ENCODE measurements around the gene SEC16A.
A peak's percentile ranks its signal among the peaks of the same experiment; 100 is the strongest.

SEC16A gene

GRCh38 chr9:136401173-136401922 lies 81.5 kb downstream of the SEC16A start:
- no peak for DNase-seq (ENCODE audit: low read depth, low spot score)

DNA sequence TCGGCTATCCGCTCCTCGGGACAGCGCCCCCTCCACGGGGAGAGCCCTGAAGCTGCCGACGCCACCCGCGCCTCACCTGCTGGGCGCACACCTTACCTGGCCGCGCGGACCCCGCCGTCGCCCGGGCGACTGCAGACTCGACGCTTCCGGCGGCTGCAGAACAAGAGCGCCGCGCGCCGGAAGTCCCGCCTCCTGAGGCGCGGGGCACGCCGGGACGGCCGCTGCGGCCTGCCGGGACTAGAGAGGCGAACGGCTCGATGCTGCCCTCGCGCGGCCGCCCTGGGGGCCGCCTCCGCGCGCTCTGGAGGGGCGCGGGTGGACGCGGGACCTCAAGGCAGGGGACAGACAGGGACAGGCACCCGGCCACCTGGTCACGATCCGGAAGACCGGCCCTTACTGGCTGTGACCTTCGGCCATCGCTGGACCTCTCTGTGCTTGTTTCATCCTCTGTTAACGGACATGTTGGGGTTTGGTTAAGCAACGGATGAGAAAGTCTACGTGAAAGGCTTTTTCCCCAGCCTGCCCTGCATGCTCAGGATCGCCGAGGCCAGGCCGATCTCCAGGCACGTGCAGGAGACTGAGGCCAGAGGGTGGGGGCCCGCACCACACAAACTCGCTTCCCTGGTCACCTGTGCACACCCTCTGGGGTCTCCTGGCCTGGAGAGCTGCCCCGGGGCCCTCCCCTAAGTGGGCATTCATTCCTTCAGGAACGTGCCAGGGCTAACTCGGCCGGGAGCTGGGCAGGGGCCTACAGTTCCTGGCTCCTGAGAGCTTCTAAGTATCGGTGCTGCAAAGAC lies 82.6 kb downstream of the SEC16A start, which contains the start of gene SNAPC4:
Gene SNAPC4, minus strand, starts transcription at position 133 of the 797 bp plus-strand sequence. CDS start 1,742 bp downstream, outside the sequence.
- peak; percentile 97 for DNase-seq (ENCODE audit: low read depth, low spot score)

DNA sequence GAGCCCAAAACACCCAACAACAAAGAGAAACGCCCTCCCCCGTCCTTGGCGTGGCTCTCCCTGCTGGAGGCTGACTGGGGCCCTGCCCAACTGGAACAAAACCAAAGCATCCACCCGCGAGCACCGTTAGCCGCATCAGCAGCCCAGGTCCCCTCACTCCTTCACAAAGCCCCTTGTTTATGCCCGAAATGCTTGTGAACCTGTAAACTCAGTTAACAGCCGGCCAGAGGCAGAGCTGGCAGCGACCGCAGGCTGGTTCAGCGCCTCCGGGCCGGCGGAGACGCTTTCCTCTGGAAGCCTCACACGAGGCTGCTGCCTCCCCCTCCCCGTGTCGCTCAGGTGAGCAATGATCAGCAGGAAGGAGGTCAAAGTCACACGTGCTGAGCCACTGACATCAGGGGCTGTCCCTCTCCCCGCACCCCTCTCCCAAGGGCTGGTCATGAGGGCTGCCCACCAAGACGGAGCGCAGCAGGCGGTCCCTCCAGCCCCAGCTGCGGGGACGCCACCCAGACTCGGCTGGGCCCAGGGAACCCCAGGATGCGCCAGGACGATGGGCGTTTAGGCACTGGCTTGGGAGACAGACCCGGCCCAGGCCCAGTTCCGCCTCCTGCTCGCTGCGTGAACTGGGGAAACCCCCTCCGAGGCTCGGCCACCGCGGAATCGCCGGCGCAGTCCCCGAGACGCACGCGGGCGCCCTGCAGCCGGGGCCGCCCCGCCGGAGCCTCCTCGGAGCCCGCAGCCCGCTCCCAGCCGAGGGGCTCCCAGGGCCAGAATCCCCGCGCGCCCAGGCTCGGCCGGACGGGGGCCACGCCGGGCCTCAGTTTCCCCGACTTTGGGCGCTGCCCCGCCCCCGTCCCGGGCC lies 83.4 kb downstream of the SEC16A start:
- peak; percentile 52 for DNase-seq (ENCODE audit: low read depth, low spot score)

DNA sequence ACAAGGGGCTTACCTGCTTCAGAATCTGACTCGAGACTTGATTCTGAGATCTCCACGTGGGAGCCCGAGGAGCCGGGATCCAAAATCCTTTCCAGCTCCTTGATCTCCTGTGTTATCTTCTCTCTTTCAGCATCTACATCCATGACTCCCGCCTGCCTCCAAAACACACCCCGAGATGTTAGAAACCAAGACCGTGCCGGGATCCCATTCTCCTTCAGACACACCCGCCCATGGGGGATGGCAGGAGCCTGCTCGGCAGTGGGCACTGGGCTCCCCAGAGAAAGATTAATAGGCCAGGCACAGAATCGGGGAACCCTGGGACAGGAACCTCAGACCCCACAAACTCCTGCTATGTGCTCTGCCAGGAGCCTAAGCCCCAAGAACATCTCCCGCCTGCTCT lies 84.6 kb downstream of the SEC16A start:
- no peak for DNase-seq (ENCODE audit: low read depth, low spot score)

DNA sequence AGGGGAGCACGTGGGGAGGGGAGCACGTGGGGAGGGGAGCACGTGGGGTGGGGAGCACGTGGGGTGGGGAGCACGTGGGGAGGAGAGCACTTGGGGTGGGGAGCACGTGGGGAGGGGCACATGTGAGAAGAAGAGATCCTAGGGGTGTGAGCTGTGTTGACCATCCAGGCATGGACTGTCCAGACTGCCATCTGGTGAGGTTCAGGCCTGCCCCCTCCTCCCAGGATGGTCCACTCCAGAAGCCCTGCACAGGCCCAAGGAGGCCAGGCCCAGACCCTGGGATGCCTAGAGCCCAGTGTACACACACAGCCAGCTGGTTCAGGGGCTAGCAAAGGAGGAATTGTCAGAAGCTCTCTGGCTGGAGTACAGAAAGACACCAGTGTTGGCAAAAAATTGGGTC lies 85.2 kb downstream of the SEC16A start:
- no peak for DNase-seq (ENCODE audit: low read depth, low spot score)

DNA sequence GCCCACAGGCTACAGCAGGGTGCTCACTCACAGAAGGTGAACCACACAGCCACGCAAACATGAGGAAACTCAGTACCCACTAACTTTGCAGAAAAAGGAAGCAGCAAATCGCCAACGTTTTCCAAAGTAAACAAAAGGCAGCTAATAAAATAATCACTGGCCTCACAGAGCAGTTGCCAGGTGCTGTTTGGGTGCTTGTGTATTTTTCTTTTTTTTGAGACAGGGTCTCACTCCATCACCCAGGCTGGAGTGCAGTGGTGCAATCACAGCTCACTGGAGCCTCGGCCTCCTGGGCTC lies 86.7 kb downstream of the SEC16A start:
- DNase-seq (ENCODE audit: low read depth, low spot score) = no peak

DNA sequence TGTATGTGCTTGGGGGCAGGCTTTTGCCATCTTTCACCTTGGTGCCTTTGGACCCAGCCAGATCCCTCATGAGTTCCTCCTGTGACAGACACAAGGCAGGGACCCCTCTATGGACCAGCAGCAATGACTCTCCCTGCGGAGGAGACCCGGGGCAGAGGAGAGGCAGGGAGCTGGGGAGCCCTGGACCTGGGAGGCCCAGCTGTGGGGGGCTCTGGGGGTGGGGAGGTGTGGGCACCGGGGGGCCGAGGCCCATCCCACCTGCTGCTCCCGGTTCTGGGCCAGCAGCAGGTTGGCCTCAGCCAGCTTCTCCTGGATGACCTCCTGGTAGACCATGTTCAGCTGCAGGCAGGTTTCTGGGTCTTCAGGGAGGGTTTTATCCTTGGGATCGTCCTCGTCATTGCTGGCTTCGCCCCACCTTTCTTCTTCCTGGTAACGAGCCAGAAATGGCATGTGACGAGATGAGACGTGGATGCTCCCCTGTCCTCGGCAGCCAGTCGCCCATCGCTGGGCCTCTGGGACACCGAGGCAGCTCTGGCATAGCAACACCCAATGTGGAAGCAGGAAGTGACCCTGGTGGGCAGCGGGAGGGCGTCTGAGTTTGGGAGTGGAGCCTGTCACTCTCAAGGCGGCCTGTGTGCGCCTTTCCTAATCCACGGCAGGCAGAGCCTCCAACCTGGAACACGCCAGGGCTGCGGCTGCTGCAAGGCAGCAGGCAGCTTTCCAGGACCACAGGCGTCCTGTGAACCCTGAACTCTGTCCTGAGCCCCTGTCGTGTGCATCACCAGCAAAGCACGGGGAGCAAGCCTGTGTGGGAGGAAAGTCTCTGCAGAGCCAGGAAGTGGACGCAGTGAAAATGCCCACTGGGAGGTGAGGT lies 87.3 kb downstream of the SEC16A start:
- DNase-seq (ENCODE audit: low read depth, low spot score) = no peak

GRCh38 chr9:136395020-136395340 lies 87.9 kb downstream of the SEC16A start:
- no peak for DNase-seq (ENCODE audit: low read depth, low spot score)

GRCh38 chr9:136394312-136395019 lies 88.4 kb downstream of the SEC16A start:
- DNase-seq (ENCODE audit: low read depth, low spot score) = no peak

DNA sequence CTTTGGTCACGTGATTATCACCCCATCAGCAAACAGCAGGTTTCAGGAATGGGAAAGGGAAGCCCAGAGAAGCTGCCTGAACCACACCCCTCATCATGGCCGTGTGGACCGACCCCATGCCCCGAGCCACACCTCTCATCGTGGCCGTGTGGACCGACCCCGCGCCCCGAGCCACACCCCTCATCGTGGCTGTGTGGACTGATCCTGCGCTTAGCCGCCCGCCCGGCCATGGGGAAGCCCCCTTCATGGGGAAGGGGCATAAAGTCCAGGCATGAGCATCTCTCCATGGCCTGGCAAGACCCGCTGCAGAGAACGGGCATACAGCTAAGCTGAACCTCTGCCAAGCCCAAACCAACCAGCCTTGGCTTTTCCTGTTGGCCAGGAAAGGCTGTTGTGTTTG lies 89.3 kb downstream of the SEC16A start:
- DNase-seq (ENCODE audit: low read depth, low spot score) = no peak

DNA sequence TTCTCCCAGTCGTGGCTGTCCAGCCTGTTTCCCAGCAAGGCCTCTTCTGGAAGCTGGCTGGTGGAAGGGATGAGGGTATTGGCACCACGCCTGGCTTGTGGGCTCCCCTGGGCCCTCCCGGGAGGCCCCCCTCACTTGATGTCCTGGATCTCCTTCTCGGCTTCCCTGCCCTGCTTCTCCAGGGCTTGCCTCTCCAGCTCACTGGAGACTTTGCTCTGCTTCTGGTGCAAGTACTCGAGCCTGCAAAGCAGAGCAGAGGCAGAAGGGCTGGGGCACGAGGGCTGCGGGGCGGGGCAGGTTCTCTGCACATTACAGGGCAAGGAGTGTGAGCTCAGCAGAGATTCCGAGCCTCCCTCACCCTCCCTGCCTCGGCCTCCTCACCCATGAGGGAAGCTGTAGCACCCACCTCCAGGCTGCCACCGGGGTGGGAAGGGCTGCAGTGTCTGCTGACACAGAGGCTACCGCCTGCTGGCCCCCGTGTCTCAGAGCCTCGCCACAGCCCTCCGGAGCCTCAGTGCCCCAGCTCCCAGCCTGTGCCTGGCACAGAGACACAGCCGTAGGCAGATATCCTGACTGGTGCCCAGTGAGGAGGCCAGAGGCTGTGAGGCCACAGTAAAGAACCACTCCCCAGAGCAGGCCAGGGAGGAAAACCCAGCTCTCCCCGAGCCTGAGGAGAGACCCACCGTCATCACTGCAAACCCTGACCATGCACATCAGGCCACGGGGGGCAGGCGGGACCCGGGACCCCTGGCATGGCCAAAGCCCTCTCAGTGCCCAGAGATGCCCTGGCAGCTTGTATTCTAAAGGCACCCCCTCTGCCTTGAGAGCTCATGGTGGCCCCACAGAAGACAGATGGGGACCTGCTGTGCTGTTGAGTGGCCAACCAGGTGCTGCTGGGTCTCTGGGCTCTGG lies 90.0 kb downstream of the SEC16A start:
- DNase-seq (ENCODE audit: low read depth, low spot score) = no peak

DNA sequence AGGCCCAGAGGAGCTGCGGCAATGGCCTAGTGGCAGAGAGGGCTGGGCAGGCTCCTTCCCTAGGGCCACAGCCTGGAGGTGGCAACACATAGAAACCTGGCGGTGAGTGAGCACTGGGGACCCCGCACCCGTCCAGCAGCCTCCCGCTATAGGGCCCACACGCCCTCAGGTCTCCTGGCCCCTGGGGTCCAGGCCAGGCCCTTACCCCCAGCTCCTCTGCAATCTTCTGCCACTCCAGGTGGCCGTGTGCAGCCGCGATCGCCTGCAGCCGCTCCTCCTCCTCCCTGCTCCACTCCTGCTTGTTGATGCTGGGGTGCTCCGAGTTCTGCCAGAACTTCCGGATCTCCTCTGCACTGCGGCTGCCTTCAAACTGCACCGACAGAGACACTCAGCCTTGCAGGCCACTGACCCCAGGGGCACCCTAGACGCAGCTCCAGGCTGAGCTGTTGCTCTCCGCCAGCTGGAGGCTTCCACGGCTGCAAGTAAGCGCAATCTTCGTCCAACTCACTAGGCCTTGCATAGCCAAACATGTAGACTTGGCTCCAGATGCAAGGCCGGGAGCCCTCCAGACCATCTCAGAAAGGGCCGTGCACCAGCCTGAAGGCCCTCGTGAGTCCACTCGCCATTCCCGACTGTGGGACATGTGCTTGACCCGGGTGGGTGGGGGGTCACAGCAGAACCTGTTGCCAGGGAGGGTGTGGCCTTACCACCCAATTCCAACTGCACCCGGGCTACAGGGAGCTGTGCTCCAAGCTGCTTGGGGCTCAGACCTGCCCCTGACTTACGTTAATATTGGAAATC lies 90.9 kb downstream of the SEC16A start:
- DNase-seq (ENCODE audit: low read depth, low spot score) = no peak
